HEK293T (cell line): Measurements from ENCODE around the gene CCDC57.

Source experiments
- CTCF ChIA-PET: fragments of 350-600 bp; formaldehyde crosslinking; extraction: SDS; loops from one replicate; lab custom pipeline; 2021; ENCODE audit warnings: antibody characterized with exemption, inconsistent platforms; lab: Yijun Ruan, JAX
- POLR2A ChIA-PET: fragments of 350-600 bp; formaldehyde crosslinking; extraction: SDS; loops from one replicate; lab custom pipeline; 2020; ENCODE audit warnings: antibody characterized with exemption, inconsistent platforms; lab: Yijun Ruan, JAX
- DNase-seq: peaks from one replicate; pipeline ENCODE4 v3.0.0; 2012; ENCODE audit warnings: mixed read lengths; ENCODE audit errors: extremely low spot score
- ARNT ChIP-seq: fragments of 450-650 bp; IDR thresholded peaks from 2 replicates; pipeline ENCODE4 v1.6.1; 2017; ENCODE audit warnings: mild to moderate bottlenecking
- BHLHE40 ChIP-seq: fragments of 450-650 bp; IDR thresholded peaks from 2 replicates; pipeline ENCODE4 v1.6.1; 2016; ENCODE audit warnings: mild to moderate bottlenecking, moderate library complexity, borderline replicate concordance
- CTBP1 ChIP-seq: fragments of 450-650 bp; IDR thresholded peaks from 2 replicates; pipeline ENCODE4 v1.6.1; 2016; ENCODE audit warnings: borderline replicate concordance
- ELF4 ChIP-seq: fragments of 450-650 bp; IDR thresholded peaks from 2 replicates; pipeline ENCODE4 v1.6.1; 2017; ENCODE audit warnings: antibody characterized with exemption
- FOXA1 ChIP-seq: fragments of 450-650 bp; IDR thresholded peaks from 2 replicates; pipeline ENCODE4 v1.6.1; 2016; ENCODE audit warnings: mild to moderate bottlenecking
- FOXK2 ChIP-seq: fragments of 450-650 bp; IDR thresholded peaks from 2 replicates; pipeline ENCODE4 v1.6.1; 2016; ENCODE audit warnings: mild to moderate bottlenecking
- FOXM1 ChIP-seq: fragments of 450-650 bp; IDR thresholded peaks from 2 replicates; pipeline ENCODE4 v1.6.1; 2017; ENCODE audit warnings: mild to moderate bottlenecking, borderline replicate concordance
- HDGF ChIP-seq: fragments of 450-650 bp; IDR thresholded peaks from 2 replicates; pipeline ENCODE4 v1.6.1; 2017; ENCODE audit warnings: antibody characterized with exemption, borderline replicate concordance
- L3MBTL2 ChIP-seq: fragments of 450-650 bp; conservative IDR thresholded peaks from 2 replicates; pipeline ENCODE4 v1.6.1; 2016; ENCODE audit warnings: mild to moderate bottlenecking
- LEF1 ChIP-seq: fragments of 450-650 bp; IDR thresholded peaks from 2 replicates; pipeline ENCODE4 v1.6.1; 2017; ENCODE audit warnings: mild to moderate bottlenecking, borderline replicate concordance
- NFRKB ChIP-seq: fragments of 450-650 bp; IDR thresholded peaks from 2 replicates; pipeline ENCODE4 v1.6.1; 2016; ENCODE audit warnings: mild to moderate bottlenecking, moderate library complexity
- PKNOX1 ChIP-seq: fragments of 450-650 bp; IDR thresholded peaks from 2 replicates; pipeline ENCODE4 v1.6.1; 2016
- SP1 ChIP-seq: fragments of 450-650 bp; IDR thresholded peaks from 2 replicates; pipeline ENCODE4 v1.6.1; 2017
- SUZ12 ChIP-seq: fragments of 450-650 bp; IDR thresholded peaks from 2 replicates; pipeline ENCODE4 v1.6.1; 2016; ENCODE audit warnings: mild to moderate bottlenecking
- TARDBP ChIP-seq: fragments of 450-650 bp; IDR thresholded peaks from 2 replicates; pipeline ENCODE4 v1.6.1; 2016
- ZNF384 ChIP-seq: fragments of 450-650 bp; IDR thresholded peaks from 2 replicates; pipeline ENCODE4 v1.6.1; 2016

Gene CCDC57

GRCh38 chr17:82062076-82062983 is 150.3 kb downstream of the CCDC57 start:
- no peak for DNase-seq
- ChIA-PET POLR2A (interaction anchor here (1.3 to 6.8 kb wide), 3 partner anchors 8 to 27 kb away, joined by 5 to 46 read pairs (median 6); partner anchors contain the start of genes DCXR, GPS1 and RFNG), CTCF (no interaction called here)
- TF ChIP-seq FOXK2 (no peak), FOXA1 (no peak), CTBP1 (no peak), FOXM1 (no peak), BHLHE40 (no peak), PKNOX1 (no peak), L3MBTL2 (no peak), LEF1 (no peak), ELF4 (no peak), HDGF (no peak), ZNF384 (no peak), NFRKB (no peak), SP1 (no peak)

GRCh38 chr17:82061047-82061925 is 151.4 kb downstream of the CCDC57 start:
- ChIA-PET POLR2A (interaction anchor here (1.1 to 6.8 kb wide), 6 partner anchors 7 to 37 kb away, joined by 3 to 46 read pairs (median 5); partner anchors contain the start of genes DCXR, FASN, GPS1 and RAC3), CTCF (no interaction called here)
- no peak for DNase-seq
- TF ChIP-seq BHLHE40 (no peak), L3MBTL2 (no peak), LEF1 (no peak), ZNF384 (no peak), FOXA1 (no peak), ELF4 (no peak), ARNT (no peak), HDGF (no peak), SP1 (no peak)

GRCh38 chr17:82060614-82061013 is 152.0 kb downstream of the CCDC57 start:
- no peak for TF ChIP-seq ZNF384
- no peak for TF ChIP-seq TARDBP
- no peak for TF ChIP-seq CTBP1
- no peak for TF ChIP-seq HDGF
- TF ChIP-seq LEF1 = no peak
- TF ChIP-seq ELF4 = no peak
- TF ChIP-seq NFRKB = no peak
- no peak for TF ChIP-seq BHLHE40
- no peak for TF ChIP-seq FOXM1
- TF ChIP-seq L3MBTL2 = no peak
- no peak for TF ChIP-seq SUZ12
- TF ChIP-seq PKNOX1 = no peak
- no peak for TF ChIP-seq ARNT
- no peak for TF ChIP-seq FOXA1
- TF ChIP-seq FOXK2 = no peak
- TF ChIP-seq SP1 = no peak

GRCh38 chr17:82060001-82060380 is 152.7 kb downstream of the CCDC57 start:
- ChIA-PET POLR2A (interaction anchor here (1.1 to 1.9 kb wide), 3 partner anchors 22 to 38 kb away, joined by 3 to 6 read pairs (median 4); partner anchors contain the start of genes DCXR and FASN), CTCF (no interaction called here)
- TF ChIP-seq FOXK2 (no peak), ZNF384 (no peak), FOXA1 (no peak), L3MBTL2 (no peak)
- no peak for DNase-seq

More at GRCh38 chr17:82060614-82061013, 152.0 kb downstream of the CCDC57 start:
- DNase-seq = no peak
- CTCF ChIA-PET = no interaction called here
- POLR2A ChIA-PET = interaction anchor here (1.1 to 6.8 kb wide), 5 partner anchors 6 to 38 kb away, joined by 3 to 46 read pairs (median 4); partner anchors contain the start of genes DCXR, FASN, GPS1 and RAC3

- DNase-seq = no peak
- POLR2A ChIA-PET = interaction anchor here (0.9 to 1.9 kb wide), 4 partner anchors 9 to 39 kb away, joined by 3 to 6 read pairs (median 4); partner anchors contain the start of genes DCXR and FASN
- TF ChIP-seq BHLHE40 (no peak), FOXM1 (no peak), FOXA1 (no peak), ZNF384 (no peak), FOXK2 (no peak), ARNT (no peak), LEF1 (no peak), CTBP1 (no peak), SP1 (no peak), ELF4 (no peak), NFRKB (no peak), TARDBP (no peak), L3MBTL2 (no peak), HDGF (no peak)
- CTCF ChIA-PET = no interaction called here
Observed at GRCh38 chr17:82059272-82060000, 153.2 kb downstream of the CCDC57 start.
